PFSK-1 (cell line): ENCODE measurements around the gene SLC39A11.

Source experiments
- FOXP2 ChIP-seq: optimal IDR thresholded peaks from 2 replicates; pipeline ENCODE3; 2011; ENCODE audit warnings: borderline replicate concordance, control low read depth, inconsistent platforms; ENCODE audit not compliant: insufficient read depth; ENCODE audit errors: extremely low read length, extremely low read depth
- POLR2AphosphoS5 ChIP-seq: IDR thresholded peaks from 2 replicates; pipeline ENCODE4 v1.6.1; 2012; ENCODE audit warnings: low read depth, mild to moderate bottlenecking, control low read depth, low read length, moderate library complexity
- SIN3A ChIP-seq: IDR thresholded peaks from 2 replicates; pipeline ENCODE4 v1.6.1; 2012; ENCODE audit warnings: mild to moderate bottlenecking, low read length, moderate library complexity, borderline replicate concordance; ENCODE audit not compliant: insufficient read depth
- TAF1 ChIP-seq: IDR thresholded peaks from 2 replicates; pipeline ENCODE4 v1.6.1; 2012; ENCODE audit warnings: low read length, control low read depth, borderline replicate concordance; ENCODE audit not compliant: insufficient read depth

- no peak for TF ChIP-seq SIN3A
- TF ChIP-seq FOXP2 = no peak
- TF ChIP-seq TAF1 = no peak
- TF ChIP-seq POLR2AphosphoS5 = no peak
These were observed 254.4 kb downstream of the SLC39A11 start for GRCh38 chr17:72838068-72838467.
